Lower leg skin (tissue), 3 donors: Measurements from ENCODE around the gene PEX1.

Source experiments
- POLR2A ChIP-seq, 2 donors: fragments of 450-650 bp; IDR thresholded peaks; one replicate each; pipeline ENCODE4 v1.6.1; 2016 to 2017; ENCODE audit warnings: antibody characterized with exemption in 2 of 2, mild to moderate bottlenecking in 1 of 2, moderate library complexity in 1 of 2
- TF ChIP-seq, protein P1 (sequence below), 3 donors: fragments of 450-650 bp; IDR thresholded peaks; one replicate each; pipeline ENCODE4 v1.5.1; 2016; ENCODE audit warnings: antibody characterized with exemption in 3 of 3, mild to moderate bottlenecking in 3 of 3, moderate library complexity in 2 of 3

DNA sequence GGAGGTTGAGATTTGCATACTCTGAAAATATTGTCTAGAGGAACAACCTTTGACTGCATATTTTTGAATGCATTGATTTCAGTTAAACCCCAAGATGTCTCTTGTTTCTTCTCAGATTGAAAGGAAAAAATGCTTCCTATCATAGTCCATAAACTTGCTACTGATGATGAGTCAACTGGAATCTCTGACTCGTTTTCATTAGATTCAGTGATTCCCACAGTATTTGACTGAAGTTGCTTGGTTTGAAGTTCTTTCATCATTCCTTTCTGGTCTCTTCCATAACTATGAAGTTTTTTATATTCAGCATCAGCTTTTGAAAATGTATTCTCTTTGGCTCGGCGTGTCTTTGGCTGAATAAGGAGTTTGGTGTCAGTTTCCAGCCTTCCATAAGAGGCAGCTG, 10.7 kb downstream of the PEX1 start:
- TF ChIP-seq, protein P1, sequence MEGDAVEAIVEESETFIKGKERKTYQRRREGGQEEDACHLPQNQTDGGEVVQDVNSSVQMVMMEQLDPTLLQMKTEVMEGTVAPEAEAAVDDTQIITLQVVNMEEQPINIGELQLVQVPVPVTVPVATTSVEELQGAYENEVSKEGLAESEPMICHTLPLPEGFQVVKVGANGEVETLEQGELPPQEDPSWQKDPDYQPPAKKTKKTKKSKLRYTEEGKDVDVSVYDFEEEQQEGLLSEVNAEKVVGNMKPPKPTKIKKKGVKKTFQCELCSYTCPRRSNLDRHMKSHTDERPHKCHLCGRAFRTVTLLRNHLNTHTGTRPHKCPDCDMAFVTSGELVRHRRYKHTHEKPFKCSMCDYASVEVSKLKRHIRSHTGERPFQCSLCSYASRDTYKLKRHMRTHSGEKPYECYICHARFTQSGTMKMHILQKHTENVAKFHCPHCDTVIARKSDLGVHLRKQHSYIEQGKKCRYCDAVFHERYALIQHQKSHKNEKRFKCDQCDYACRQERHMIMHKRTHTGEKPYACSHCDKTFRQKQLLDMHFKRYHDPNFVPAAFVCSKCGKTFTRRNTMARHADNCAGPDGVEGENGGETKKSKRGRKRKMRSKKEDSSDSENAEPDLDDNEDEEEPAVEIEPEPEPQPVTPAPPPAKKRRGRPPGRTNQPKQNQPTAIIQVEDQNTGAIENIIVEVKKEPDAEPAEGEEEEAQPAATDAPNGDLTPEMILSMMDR (IDR thresholded peaks at IDR 0.05): no peak
- TF ChIP-seq POLR2A (IDR thresholded peaks at IDR 0.05): no peak
